Measurements from ENCODE around the gene PAPLN. TPM values are rescaled to one million over a fixed set of nuclear protein-coding genes. Genes with fewer than 3 reads are reported as not detected.

The PAPLN gene
- total RNA-seq, 1 donor from 2014 or later, result 2.7 TPM

DNA sequence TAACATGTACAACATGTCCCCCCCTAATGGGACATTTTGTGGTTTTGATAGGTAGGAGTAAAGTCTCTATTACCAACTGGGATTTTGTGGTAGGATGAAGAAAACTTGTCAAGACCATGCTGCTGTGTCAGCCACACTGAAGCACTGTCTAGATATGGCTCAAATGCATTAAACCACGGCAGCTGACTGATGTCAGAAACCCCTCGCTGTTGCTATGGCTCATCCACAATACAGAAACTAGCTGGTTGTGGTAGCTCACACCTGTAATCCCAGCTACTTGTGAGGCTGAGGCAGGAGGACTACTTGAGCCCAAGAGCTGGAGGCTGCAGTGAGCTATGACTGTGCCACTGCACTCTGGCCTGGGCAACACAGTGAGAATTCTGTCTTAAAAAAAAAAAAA lies 40.1 kb downstream of the PAPLN start:
- H3K27ac Mint-ChIP-seq, result no peak overlapping the region
- H3K27me3 Mint-ChIP-seq, result no peaks in the 10 kb centered on the region
- DNase-seq (ENCODE audit: low spot score, unreplicated experiment), result no peak
- H3K9me3 Mint-ChIP-seq (ENCODE audit: low read depth), result no peaks in the 10 kb centered on the region
- no peak overlapping the region for H3K4me3 Mint-ChIP-seq (ENCODE audit: low read depth)
- no peaks in the 10 kb centered on the region for H3K4me1 Mint-ChIP-seq (ENCODE audit: low read depth)
- TF ChIP-seq CTCF (IDR thresholded peaks at IDR 0.05; ENCODE audit: unreplicated experiment), result no peak
- H3K36me3 Mint-ChIP-seq (ENCODE audit: insufficient read depth), result peaks cover 17% of the 10 kb centered on the region

DNA sequence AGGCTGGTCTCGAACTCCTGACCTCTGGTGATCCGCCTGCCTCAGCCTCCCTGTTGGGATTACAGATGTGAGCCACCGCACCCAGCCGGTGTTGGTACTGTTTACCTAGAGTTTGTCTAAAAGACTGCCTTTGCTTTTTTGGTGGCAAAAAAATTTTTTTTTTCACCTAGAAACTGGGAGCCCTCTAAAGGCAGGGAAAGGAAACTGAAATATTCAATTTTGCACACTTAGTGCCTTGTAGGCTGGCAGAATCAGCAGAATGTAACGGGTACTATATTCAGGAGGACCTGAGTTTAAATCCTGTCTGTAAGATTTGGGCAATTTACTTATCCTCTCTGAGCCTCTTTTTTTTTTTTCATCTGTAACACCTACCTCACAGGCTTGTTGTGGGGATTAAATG lies 43.6 kb downstream of the PAPLN start:
- TF ChIP-seq CTCF (IDR thresholded peaks at IDR 0.05; ENCODE audit: unreplicated experiment), result no peak
- H3K27me3 Mint-ChIP-seq, result no peaks in the 10 kb centered on the region
- DNase-seq (ENCODE audit: low spot score, unreplicated experiment), result no peak
- H3K27ac Mint-ChIP-seq, result no peak overlapping the region
- H3K9me3 Mint-ChIP-seq (ENCODE audit: low read depth), result no peaks in the 10 kb centered on the region
- H3K4me1 Mint-ChIP-seq (ENCODE audit: low read depth), result no peaks in the 10 kb centered on the region
- peaks cover 27% of the 10 kb centered on the region for H3K36me3 Mint-ChIP-seq (ENCODE audit: insufficient read depth)
- H3K4me3 Mint-ChIP-seq (ENCODE audit: low read depth), result no peak overlapping the region

- DNase-seq (ENCODE audit: low spot score, unreplicated experiment), result no peak
- TF ChIP-seq CTCF (IDR thresholded peaks at IDR 0.05; ENCODE audit: unreplicated experiment), result peak; percentile 15
- H3K27me3 Mint-ChIP-seq, result no peaks in the 10 kb centered on the region
Observed at GRCh38 chr14:73283608-73284379, 46.5 kb downstream of the PAPLN start.

GRCh38 chr14:73285979-73286378 lies 48.7 kb downstream of the PAPLN start:
- no peak for DNase-seq (ENCODE audit: low spot score, unreplicated experiment)
- peaks cover 17% of the 10 kb centered on the region for H3K36me3 Mint-ChIP-seq (ENCODE audit: insufficient read depth)
- no peaks in the 10 kb centered on the region for H3K27me3 Mint-ChIP-seq
- no peaks in the 10 kb centered on the region for H3K4me1 Mint-ChIP-seq (ENCODE audit: low read depth)
- H3K4me3 Mint-ChIP-seq (ENCODE audit: low read depth), result no peak overlapping the region
- no peak overlapping the region for H3K27ac Mint-ChIP-seq
- no peaks in the 10 kb centered on the region for H3K9me3 Mint-ChIP-seq (ENCODE audit: low read depth)
- TF ChIP-seq CTCF (IDR thresholded peaks at IDR 0.05; ENCODE audit: unreplicated experiment), result no peak

More at GRCh38 chr14:73283608-73284379, 46.5 kb downstream of the PAPLN start:
- Mint-ChIP-seq H3K36me3 (ENCODE audit: insufficient read depth) (peaks cover 20% of the 10 kb centered on the region), H3K9me3 (ENCODE audit: low read depth) (no peaks in the 10 kb centered on the region), H3K4me3 (ENCODE audit: low read depth) (no peak overlapping the region), H3K27ac (peak overlapping the region; percentile 26), H3K4me1 (ENCODE audit: low read depth) (no peaks in the 10 kb centered on the region)

- Mint-ChIP-seq H3K27me3 (no peaks in the 10 kb centered on the region), H3K36me3 (ENCODE audit: insufficient read depth) (peaks cover 17% of the 10 kb centered on the region), H3K9me3 (ENCODE audit: low read depth) (no peaks in the 10 kb centered on the region), H3K4me3 (ENCODE audit: low read depth) (no peak overlapping the region), H3K27ac (no peak overlapping the region), H3K4me1 (ENCODE audit: low read depth) (no peaks in the 10 kb centered on the region)
- TF ChIP-seq CTCF (IDR thresholded peaks at IDR 0.05; ENCODE audit: unreplicated experiment), result no peak
- no peak for DNase-seq (ENCODE audit: low spot score, unreplicated experiment)
Observed at GRCh38 chr14:73286598-73286997, 49.3 kb downstream of the PAPLN start.
